K562 (cell line): Measurements from ENCODE around the gene MLIP. TPM values are rescaled to one million over a fixed set of nuclear protein-coding genes. Genes with fewer than 3 reads are reported as not detected.

Source experiments
- ATAC-seq: fragments of 200-7000 bp; cut with Tn5 transposase; 3 replicates; pipeline ENCODE4 v1.9.1; 2020; ENCODE audit warnings: moderate library complexity
- BruUV-seq: library from RNA; stranded (reverse); fragments of 400-500 nt; replicated peaks from 2 replicates; lab custom pipeline; 2021; lab: Mats Ljungman, UMichigan
- CTCF ChIA-PET: fragments of 300-600 bp; formaldehyde crosslinking; extraction: SDS; loops from one replicate; lab custom pipeline; 2021; ENCODE audit warnings: low intra/inter-chr PET ratio; lab: Yijun Ruan, JAX
- POLR2A ChIA-PET: fragments of 300-600, 350-650 bp; sonication (Branson Sonifier 250); formaldehyde crosslinking; extraction: SDS; loops from one replicate; lab custom pipeline; 2021; ENCODE audit warnings: antibody characterized with exemption, inconsistent platforms; lab: Yijun Ruan, JAX
- DNase-seq, 4 experiments: peaks; one replicate each; pipeline versions ENCODE4 v3.0.0 to v3.0.0-alpha.2; 2011 to 2018; ENCODE audit warnings: low spot score in 3 of 4, mixed read lengths in 3 of 4; ENCODE audit errors: extremely low read depth in 1 of 4
- FAIRE-seq: peaks from 2 replicates; lab custom pipeline; 2011; peaks lifted over from hg19 to GRCh38; lab: Jason Lieb, UNC
- H2AFZ ChIP-seq: 2 replicates; pipeline ENCODE4 v1.6.0; 2011; ENCODE audit warnings: low read depth, low read length, control low read depth, inconsistent platforms
- H3K27ac ChIP-seq: fragments of 200-600 bp; 3 replicates; pipeline ENCODE4 v1.8.0; 2011; ENCODE audit warnings: low read depth, mild to moderate bottlenecking, control low read depth, inconsistent platforms, low read length, moderate library complexity, mixed read lengths; ENCODE audit errors: extremely low read depth
- H3K27me3 ChIP-seq, 2 experiments: fragments of 300-600 bp in 1 of 2; 2 replicates in 1 of 2; 3 replicates in 1 of 2; pipeline versions ENCODE4 v1.6.0 to v1.8.0; 2011; ENCODE audit warnings: inconsistent platforms in 2 of 2, low read length in 2 of 2, mild to moderate bottlenecking in 1 of 2, mixed read lengths in 1 of 2, moderate library complexity in 1 of 2; ENCODE audit not compliant: control insufficient read depth in 2 of 2, insufficient read depth in 2 of 2
- H3K36me3 ChIP-seq: fragments of 300-600 bp; 3 replicates; pipeline ENCODE4 v1.8.0; 2011; ENCODE audit warnings: mild to moderate bottlenecking, low read length, inconsistent platforms; ENCODE audit not compliant: control insufficient read depth, insufficient read depth
- H3K4me1 ChIP-seq, 2 experiments: fragments of 200-600 bp in 1 of 2; replicated peaks in 1 of 2; 2 replicates in 1 of 2; 3 replicates in 1 of 2; pipeline versions ENCODE4 v1.5.1 to v1.8.0; 2011; ENCODE audit warnings: inconsistent platforms in 2 of 2, low read length in 2 of 2, mild to moderate bottlenecking in 1 of 2, mixed read lengths in 1 of 2, moderate library complexity in 1 of 2; ENCODE audit not compliant: control insufficient read depth in 2 of 2, insufficient read depth in 2 of 2
- H3K4me2 ChIP-seq: 2 replicates; pipeline ENCODE4 v1.6.1; 2011; ENCODE audit warnings: low read length, control low read depth, inconsistent platforms, mixed read lengths; ENCODE audit not compliant: insufficient read depth
- H3K4me3 ChIP-seq: fragments of 200-600 bp; sonication (generic), shearing (Covaris generic); 2 replicates; pipeline ENCODE4 v1.5.1; 2016; ENCODE audit warnings: control low read depth, inconsistent platforms
- H3K79me2 ChIP-seq: fragments of 200-600 bp; 3 replicates; pipeline ENCODE4 v1.8.0; 2011; ENCODE audit warnings: low read length, inconsistent platforms; ENCODE audit not compliant: control insufficient read depth, insufficient read depth
- H3K9ac ChIP-seq, 2 experiments: 2 replicates each; pipeline versions ENCODE4 v1.6.0 to v1.6.1; 2011; ENCODE audit warnings: low read depth in 2 of 2, low read length in 2 of 2, control low read depth in 1 of 2, inconsistent platforms in 1 of 2, mild to moderate bottlenecking in 1 of 2, mixed read lengths in 1 of 2; ENCODE audit not compliant: insufficient read depth in 1 of 2
- H3K9me1 ChIP-seq: one replicate; pipeline ENCODE4 v1.6.0; 2011; ENCODE audit warnings: inconsistent platforms, mild to moderate bottlenecking, low read length, moderate library complexity; ENCODE audit not compliant: control insufficient read depth, insufficient read depth
- H3K9me3 ChIP-seq: replicated peaks from 2 replicates; pipeline ENCODE4 v1.5.1; 2011; ENCODE audit warnings: low read depth, low read length, inconsistent platforms; ENCODE audit not compliant: control insufficient read depth, insufficient read depth
- H4K20me1 ChIP-seq: replicated peaks from 2 replicates; pipeline ENCODE4 v1.6.1; 2011; ENCODE audit warnings: low read length, inconsistent platforms, mixed read lengths; ENCODE audit not compliant: control insufficient read depth, insufficient read depth
- ARHGAP35 ChIP-seq: fragments of 450-650 bp; IDR thresholded peaks from 2 replicates; pipeline ENCODE4 v1.6.1; 2018; ENCODE audit not compliant: partially characterized antibody
- BRD4 ChIP-seq: fragments of 200-600 bp; sonication (generic); IDR thresholded peaks from 2 replicates; pipeline ENCODE4 v1.6.1; 2017; ENCODE audit warnings: inconsistent platforms
- CBFA2T2 ChIP-seq: fragments of 450-650 bp; conservative IDR thresholded peaks from 2 replicates; pipeline ENCODE4 v1.6.1; 2017; ENCODE audit warnings: mild to moderate bottlenecking
- CTBP1 ChIP-seq: fragments of 450-650 bp; IDR thresholded peaks from 2 replicates; pipeline ENCODE4 v1.6.1; 2016; ENCODE audit warnings: borderline replicate concordance
- EP400 ChIP-seq: fragments of 450-650 bp; IDR thresholded peaks from 2 replicates; pipeline ENCODE4 v1.6.1; 2017; ENCODE audit warnings: antibody characterized with exemption, mild to moderate bottlenecking, moderate library complexity
- HIVEP1 ChIP-seq: fragments of 250-450 bp; sonication (Bioruptor Pico); IDR thresholded peaks from 2 replicates; pipeline ENCODE4 v1.4.0; 2020; ENCODE audit warnings: mild to moderate bottlenecking
- MTA3 ChIP-seq: fragments of 450-650 bp; formaldehyde crosslinking; IDR thresholded peaks from 2 replicates; pipeline ENCODE4 v1.6.1; 2017; ENCODE audit warnings: mild to moderate bottlenecking, borderline replicate concordance
- NBN ChIP-seq: fragments of 450-650 bp; IDR thresholded peaks from 2 replicates; pipeline ENCODE4 v1.6.1; 2016; ENCODE audit warnings: low read depth, mild to moderate bottlenecking
- PHF8 ChIP-seq: fragments of 200-600 bp; sonication (generic); IDR thresholded peaks from 2 replicates; pipeline ENCODE4 v1.6.1; 2012; ENCODE audit warnings: mixed run types, mild to moderate bottlenecking, inconsistent platforms, low read length, moderate library complexity, borderline replicate concordance
- POLR2B ChIP-seq: fragments of 450-650 bp; IDR thresholded peaks from 2 replicates; pipeline ENCODE4 v1.6.1; 2018; ENCODE audit warnings: low read depth; ENCODE audit not compliant: partially characterized antibody
- SLC30A9 ChIP-seq: fragments of 250-450 bp; sonication (Bioruptor Pico); IDR thresholded peaks from 2 replicates; pipeline ENCODE4 v1.8.0; 2022; ENCODE audit warnings: mild to moderate bottlenecking, moderate library complexity
- SMARCB1 ChIP-seq: IDR thresholded peaks from 2 replicates; pipeline ENCODE4 v1.6.1; 2011; ENCODE audit warnings: improper control_type of control experiment, low read depth; ENCODE audit not compliant: insufficient read length
- TFAM ChIP-seq: fragments of 250-450 bp; sonication (Bioruptor Pico); conservative IDR thresholded peaks from 2 replicates; pipeline ENCODE4 v1.5.0; 2021; ENCODE audit warnings: mild to moderate bottlenecking, moderate library complexity
- ZBTB17 ChIP-seq: fragments of 450-650 bp; formaldehyde crosslinking; IDR thresholded peaks from 2 replicates; pipeline ENCODE4 v1.4.0; 2020; ENCODE audit warnings: mild to moderate bottlenecking
- ZNF395 ChIP-seq: fragments of 200-800 bp; sonication (Bioruptor generic); IDR thresholded peaks from 2 replicates; pipeline ENCODE4 v1.6.1; 2017; ENCODE audit warnings: missing genetic modification characterization, missing compliant biosample characterization
- WGBS: fragments of 100-300 bp; shearing (Covaris generic); methylation state at CpG from one replicate; pipeline ENCODE4 v1.1.6; 2016; ENCODE audit warnings: low coverage, mixed read lengths; ENCODE audit not compliant: insufficient coverage; ENCODE audit errors: missing lambda C conversion rate; 5-methylcytosine and 5-hydroxymethylcytosine counted together
- in situ Hi-C: fragments of 300-500 bp; cut with MboI; formaldehyde crosslinking; loops from 4 replicates; pipeline ENCODE4 v1.15.0; 2018; ENCODE audit warnings: inconsistent platforms, mixed read lengths
- intact Hi-C: fragments of 100-400 bp; cut with micrococcal nuclease; formaldehyde crosslinking; loops from 2 replicates; pipeline ENCODE4 v1.14.2; 2022
- polyA plus RNA-seq, 8 experiments: library from polyadenylated mRNA; depleted of rRNA in 4 of 8; stranded (reverse) in 5 of 8; unstranded in 3 of 8; fragments of >200 nt; fragmentation: Nextera tagmentation in 2 of 8; fragmentation: Illumina TruSeq in 1 of 8; extraction: Ambion mirVana in 2 of 8; extraction: Trizol in 1 of 8; gene quantifications; 2 replicates each; pipeline versions ENCODE4 v1.2.1 to v1.2.3, GENCODE V29; 2011 to 2014; ENCODE audit warnings: inconsistent platforms in 1 of 8, missing spikeins in 1 of 8
- total RNA-seq, 7 experiments: library from RNA; depleted of rRNA in 6 of 7; stranded (reverse); fragments of >200 nt in 6 of 7; fragmentation: Illumina TruSeq in 2 of 7; extraction: Trizol in 2 of 7; gene quantifications; 2 replicates each; pipeline versions ENCODE4 v1.2.1 to v1.2.3, GENCODE V29; 2011 to 2021; ENCODE audit warnings: low replicate concordance in 1 of 7
- TF ChIP-seq, protein P1 (sequence below), 2 experiments: IDR thresholded peaks; 2 replicates each; pipeline ENCODE4 v1.6.1; 2011; ENCODE audit warnings: borderline replicate concordance in 1 of 2, control low read depth in 1 of 2, low read depth in 1 of 2, low read length in 1 of 2, mild to moderate bottlenecking in 1 of 2, mixed read lengths in 1 of 2, moderate library complexity in 1 of 2; ENCODE audit not compliant: insufficient read depth in 1 of 2, insufficient read length in 1 of 2, poor library complexity in 1 of 2, severe bottlenecking in 1 of 2; ENCODE audit errors: extremely low read depth in 1 of 2
- TF ChIP-seq, protein P2 (sequence below): fragments of 450-650 bp; IDR thresholded peaks from 2 replicates; pipeline ENCODE4 v1.6.1; 2014; ENCODE audit warnings: low read depth, mild to moderate bottlenecking, moderate library complexity, borderline replicate concordance
- TF ChIP-seq, protein P3 (sequence below): sonication (generic); formaldehyde crosslinking; IDR thresholded peaks from 2 replicates; pipeline ENCODE4 v1.8.0; 2022; ENCODE audit warnings: mild to moderate bottlenecking, low read depth, missing genetic modification reagents

The MLIP gene
- total and polyA plus RNA-seq, 9 of the 15 experiments (the other 6 are each of a cell fraction or from before 2014, with no cell fraction given), result not detected

- Histone ChIP-seq H3K4me2 (no peak overlapping the region), H3K79me2 (no peaks in the 10 kb centered on the region), H2AFZ (no peak overlapping the region), H4K20me1 (no peaks in the 10 kb centered on the region), H3K9ac (no peak overlapping the region), H3K27me3 (no peaks in the 10 kb centered on the region), H3K4me3 (no peak overlapping the region), H3K4me1 (no peaks in the 10 kb centered on the region), H3K9me1 (no peaks in the 10 kb centered on the region), H3K27ac (no peak overlapping the region), H3K9me3 (no peaks in the 10 kb centered on the region; the same call in 1 of the 2 replicates), H3K36me3 (no peaks in the 10 kb centered on the region)
- BruUV-seq, result no TSS peak
- in situ Hi-C loops (no loop called here), intact Hi-C loops (no loop called here)
- ATAC-seq (no peak), FAIRE-seq (no peak), DNase-seq (no peak)
- ChIA-PET CTCF (no interaction called here), POLR2A (no interaction called here)
- 1% methylated on average over 6 of the region's 6 CpGs for WGBS
- TF ChIP-seq PHF8, result no peak
- TF ChIP-seq HIVEP1 (CRISPR knock-in tag), result no peak
- no peak for TF ChIP-seq ZNF395 (CRISPR knock-in tag)
- no peak for TF ChIP-seq SLC30A9
- TF ChIP-seq POLR2B, result no peak
- TF ChIP-seq MTA3, result no peak
- TF ChIP-seq, protein P1, sequence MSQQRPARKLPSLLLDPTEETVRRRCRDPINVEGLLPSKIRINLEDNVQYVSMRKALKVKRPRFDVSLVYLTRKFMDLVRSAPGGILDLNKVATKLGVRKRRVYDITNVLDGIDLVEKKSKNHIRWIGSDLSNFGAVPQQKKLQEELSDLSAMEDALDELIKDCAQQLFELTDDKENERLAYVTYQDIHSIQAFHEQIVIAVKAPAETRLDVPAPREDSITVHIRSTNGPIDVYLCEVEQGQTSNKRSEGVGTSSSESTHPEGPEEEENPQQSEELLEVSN (IDR thresholded peaks at IDR 0.05; ENCODE audit: borderline replicate concordance in 1 of 2, extremely low read depth in 1 of 2, insufficient read depth in 1 of 2, insufficient read length in 1 of 2, low read depth in 1 of 2, low read length in 1 of 2, poor library complexity in 1 of 2, severe bottlenecking in 1 of 2), result no peak
- no peak for TF ChIP-seq SMARCB1
- no peak for TF ChIP-seq TFAM (CRISPR knock-in tag)
- TF ChIP-seq, protein P2, sequence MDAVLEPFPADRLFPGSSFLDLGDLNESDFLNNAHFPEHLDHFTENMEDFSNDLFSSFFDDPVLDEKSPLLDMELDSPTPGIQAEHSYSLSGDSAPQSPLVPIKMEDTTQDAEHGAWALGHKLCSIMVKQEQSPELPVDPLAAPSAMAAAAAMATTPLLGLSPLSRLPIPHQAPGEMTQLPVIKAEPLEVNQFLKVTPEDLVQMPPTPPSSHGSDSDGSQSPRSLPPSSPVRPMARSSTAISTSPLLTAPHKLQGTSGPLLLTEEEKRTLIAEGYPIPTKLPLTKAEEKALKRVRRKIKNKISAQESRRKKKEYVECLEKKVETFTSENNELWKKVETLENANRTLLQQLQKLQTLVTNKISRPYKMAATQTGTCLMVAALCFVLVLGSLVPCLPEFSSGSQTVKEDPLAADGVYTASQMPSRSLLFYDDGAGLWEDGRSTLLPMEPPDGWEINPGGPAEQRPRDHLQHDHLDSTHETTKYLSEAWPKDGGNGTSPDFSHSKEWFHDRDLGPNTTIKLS, result no peak
- TF ChIP-seq CTBP1, result no peak
- no peak for TF ChIP-seq BRD4
- no peak for TF ChIP-seq EP400
- TF ChIP-seq NBN, result no peak
- TF ChIP-seq CBFA2T2, result no peak
- no peak for TF ChIP-seq ARHGAP35
- no peak for TF ChIP-seq ZBTB17 (CRISPR knock-in tag)
- TF ChIP-seq, protein P3, sequence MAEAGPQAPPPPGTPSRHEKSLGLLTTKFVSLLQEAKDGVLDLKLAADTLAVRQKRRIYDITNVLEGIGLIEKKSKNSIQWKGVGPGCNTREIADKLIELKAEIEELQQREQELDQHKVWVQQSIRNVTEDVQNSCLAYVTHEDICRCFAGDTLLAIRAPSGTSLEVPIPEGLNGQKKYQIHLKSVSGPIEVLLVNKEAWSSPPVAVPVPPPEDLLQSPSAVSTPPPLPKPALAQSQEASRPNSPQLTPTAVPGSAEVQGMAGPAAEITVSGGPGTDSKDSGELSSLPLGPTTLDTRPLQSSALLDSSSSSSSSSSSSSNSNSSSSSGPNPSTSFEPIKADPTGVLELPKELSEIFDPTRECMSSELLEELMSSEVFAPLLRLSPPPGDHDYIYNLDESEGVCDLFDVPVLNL, result no peak
These were observed 162.1 kb downstream of the MLIP start for GRCh38 chr6:54273214-54273820.
